Measurements from ENCODE around the gene PRTFDC1.
A peak's percentile ranks its signal among the peaks of the same experiment; 100 is the strongest.
"Not testable (repeated sequence)": the region's sequence is repeated elsewhere in the genome, so short reads cannot be mapped to it uniquely, and the experiment has no call there.

Gene PRTFDC1

DNA sequence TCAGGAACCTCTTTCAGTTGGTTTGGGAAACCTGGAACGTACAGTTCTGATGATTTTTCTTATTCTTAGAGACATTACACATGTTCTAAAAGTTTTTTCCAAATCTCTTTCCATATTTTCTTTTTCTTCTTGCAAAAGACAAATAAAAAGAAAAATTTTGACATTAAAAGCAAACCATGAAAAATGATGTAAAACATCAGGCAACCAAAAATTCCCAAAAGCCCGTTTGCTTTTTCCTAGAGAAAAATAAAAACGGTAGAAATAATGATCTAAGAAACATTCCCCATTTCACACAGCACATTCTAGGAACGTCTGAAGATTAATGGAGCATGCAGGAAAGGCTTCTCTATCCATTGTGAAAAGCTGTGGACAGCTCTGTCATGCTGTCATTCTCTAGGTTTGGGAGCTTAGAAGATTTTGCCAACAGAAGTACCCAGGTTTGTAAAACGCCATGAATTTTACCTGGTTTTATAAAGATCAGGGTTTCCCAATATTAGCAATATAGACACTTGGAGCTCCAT lies 11.2 kb upstream of the PRTFDC1 start:
- DNase-seq: no peak

GRCh38 chr10:24962995-24963394 lies 10.6 kb upstream of the PRTFDC1 start:
- no peak for DNase-seq

DNA sequence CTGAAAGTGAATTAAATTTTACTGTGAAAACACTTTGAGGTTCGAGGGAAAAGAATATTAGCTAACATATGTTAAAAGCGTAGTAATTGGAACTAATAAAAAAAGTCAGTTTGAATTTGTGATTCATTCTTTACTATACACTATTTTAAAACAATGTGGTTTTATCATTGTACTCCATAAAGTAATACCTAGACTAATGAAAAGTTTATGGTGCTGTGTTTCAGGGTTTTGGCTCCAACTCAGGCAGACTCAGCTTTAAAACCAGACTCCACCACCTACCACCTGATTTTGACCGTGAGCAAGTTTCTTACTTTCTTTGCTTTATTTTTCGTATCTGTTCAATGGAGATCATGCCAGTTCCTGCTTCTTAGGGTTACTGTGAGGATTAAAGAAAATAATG lies 9.2 kb upstream of the PRTFDC1 start:
- no peak for DNase-seq

- DNase-seq: no peak
Measured at GRCh38 chr10:24959382-24959730, 7.0 kb upstream of the PRTFDC1 start.

GRCh38 chr10:24958721-24959381 lies 6.4 kb upstream of the PRTFDC1 start:
- DNase-seq: no peak

DNA sequence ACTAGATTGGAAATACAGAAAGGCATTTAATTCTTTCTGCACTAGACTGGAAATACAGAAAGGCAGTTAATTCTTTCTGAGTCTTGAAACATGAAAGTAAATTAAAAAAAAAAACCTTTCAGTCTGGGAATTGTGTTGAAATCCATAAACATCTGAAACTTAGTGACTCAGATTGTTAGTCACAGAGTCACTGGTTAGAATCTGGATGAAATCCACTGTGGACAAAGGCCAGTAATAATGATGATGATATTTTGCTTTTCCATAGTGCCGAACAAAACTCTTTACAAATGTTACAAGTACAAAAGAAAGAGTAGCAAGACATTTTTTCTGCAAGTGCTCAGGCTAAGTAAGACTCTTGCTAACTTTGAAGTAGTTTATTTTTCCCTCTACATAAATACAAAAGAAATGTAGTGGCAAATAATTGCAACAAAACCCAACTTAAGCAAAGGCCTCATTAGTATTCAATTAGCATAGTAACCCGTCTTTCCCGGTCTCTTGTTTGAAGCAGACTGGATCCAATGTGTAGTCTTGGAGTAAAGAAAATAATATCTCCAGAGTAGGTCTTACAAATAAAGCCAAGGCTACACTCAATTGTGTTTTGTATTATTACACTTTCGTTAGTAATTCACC lies 5.8 kb upstream of the PRTFDC1 start:
- no peak for DNase-seq

- not testable (repeated sequence) for DNase-seq
Measured at GRCh38 chr10:24957624-24958051, 5.2 kb upstream of the PRTFDC1 start.

DNA sequence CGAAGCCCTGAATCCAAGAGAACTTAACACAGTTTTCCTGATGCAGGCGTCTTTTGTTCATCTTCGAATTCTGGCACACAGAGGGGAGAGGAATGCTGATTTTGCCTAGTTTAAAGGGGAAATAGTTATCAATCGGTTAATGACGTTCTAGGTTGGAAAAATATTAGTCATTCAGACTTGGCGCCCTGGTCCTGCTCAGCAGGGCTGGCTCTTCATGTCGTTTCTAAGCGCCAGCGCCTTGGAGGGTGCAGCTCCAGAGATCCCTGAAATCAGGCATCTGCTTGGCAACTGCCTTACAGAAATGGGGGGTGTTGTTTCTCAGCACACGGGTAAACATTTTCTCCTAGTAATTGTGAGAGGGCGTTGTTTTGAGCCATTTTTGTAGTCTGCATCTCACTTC lies 1.3 kb upstream of the PRTFDC1 start:
- peak; percentile 51 for DNase-seq

GRCh38 chr10:24952707-24953645 lies 570 bp upstream of the PRTFDC1 start:
- peak; percentile 94 for DNase-seq

DNA sequence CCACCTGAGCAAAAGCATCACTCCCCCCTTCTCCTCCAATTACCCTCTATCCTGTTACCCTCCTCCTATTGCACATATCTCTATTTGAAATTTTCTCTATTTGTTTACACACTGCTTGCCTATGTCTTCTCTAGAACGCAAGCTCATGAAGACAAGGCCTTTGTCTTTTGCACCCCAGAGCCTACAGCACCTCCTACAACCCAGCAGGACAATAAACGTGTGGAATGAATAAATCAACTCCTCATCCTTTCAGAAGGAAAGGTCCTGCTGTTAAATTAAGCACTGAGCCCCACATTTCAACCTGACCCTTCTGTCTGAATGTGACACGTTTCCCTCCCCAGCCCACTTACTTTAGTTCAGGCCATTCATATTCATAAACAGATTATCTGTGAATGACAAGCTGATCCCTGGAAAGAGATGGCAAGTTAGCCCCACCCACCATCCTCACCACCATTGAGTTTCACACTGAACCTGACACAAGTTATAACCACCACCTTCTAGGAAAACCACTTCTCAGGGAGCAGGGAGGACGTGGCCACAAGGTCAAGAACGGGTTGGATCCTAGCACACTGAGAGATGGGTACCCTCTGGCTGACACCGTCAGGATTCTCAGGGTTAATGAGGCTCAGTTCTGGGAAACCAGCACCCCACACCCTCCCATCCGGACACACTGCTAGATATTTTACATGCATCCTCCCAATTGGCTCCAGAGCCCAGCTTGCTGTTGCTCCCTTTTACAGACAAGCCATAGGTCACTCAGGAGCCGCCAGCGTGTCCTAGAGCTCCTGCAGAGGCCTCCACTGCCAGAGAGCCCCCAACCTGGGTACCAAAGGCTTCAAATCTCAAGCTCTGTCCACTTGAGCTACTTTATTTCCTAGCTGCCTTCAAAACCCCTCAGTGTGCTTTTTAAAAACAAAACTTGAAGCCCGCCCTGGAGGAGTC lies 934 bp downstream of the PRTFDC1 start:
- DNase-seq: peak; percentile 92

DNA sequence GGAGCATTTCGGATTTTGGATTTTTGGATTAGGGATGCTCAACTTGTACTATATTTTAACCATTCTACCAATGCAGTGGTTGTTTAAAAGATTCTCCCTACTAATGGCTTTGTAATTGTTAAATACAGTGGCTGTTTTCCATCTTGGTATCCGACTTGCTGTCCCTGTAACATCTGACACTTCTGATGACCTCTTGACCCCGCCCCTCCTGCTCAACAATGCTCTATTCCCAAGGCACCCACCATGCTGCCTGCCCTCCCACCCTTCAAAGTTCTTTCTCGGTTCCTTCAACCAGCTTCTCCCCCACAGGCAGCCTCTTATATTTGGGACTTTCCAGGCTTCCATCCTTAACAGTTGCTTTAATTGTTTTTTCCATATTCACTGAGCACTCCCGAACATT lies 2.0 kb downstream of the PRTFDC1 start:
- no peak for DNase-seq

DNA sequence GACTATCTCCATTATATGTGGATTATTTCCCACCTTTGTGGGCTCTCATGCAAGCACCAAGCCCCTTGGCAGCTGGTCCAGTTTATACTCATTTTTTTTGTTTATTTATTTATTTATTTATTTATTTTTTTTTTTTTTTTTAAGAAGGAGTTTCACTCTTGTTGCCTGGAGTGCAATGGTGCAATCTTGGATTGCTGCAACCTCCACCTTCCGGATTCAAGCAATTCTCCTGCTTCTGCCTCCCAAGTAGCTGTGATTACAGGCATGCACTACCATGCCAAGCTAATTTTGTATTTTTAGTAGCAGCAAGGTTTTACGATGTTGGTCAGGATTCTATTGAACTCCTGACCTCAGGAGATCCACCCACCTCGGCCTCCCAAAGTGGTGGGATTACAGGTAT lies 2.8 kb downstream of the PRTFDC1 start:
- no peak for DNase-seq

- no peak for DNase-seq
Measured at GRCh38 chr10:24947304-24948097, 4.9 kb downstream of the PRTFDC1 start.

- no peak for DNase-seq
Measured at GRCh38 chr10:24944512-24945255, 7.7 kb downstream of the PRTFDC1 start.

GRCh38 chr10:24938525-24938924 lies 13.9 kb downstream of the PRTFDC1 start:
- DNase-seq: no peak

DNA sequence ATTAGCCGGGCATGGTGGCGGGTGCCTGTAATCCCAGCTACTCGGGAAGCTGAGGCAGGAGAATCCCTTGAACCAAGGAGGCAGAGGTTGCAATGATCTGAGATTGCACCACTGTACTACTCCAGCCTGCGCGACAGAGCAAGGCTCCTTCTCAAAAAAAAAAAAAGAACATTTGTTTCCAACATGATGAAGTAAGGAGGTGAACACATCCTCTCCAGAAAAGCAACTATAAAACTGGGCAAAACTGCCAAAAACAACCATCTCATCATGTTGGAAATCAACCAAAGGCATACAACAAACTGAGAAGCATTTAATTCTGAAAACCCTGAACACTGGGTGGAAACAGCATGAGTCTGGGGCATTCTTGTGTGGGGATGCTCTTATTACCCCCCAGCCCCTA lies 14.3 kb downstream of the PRTFDC1 start:
- no peak for DNase-seq

GRCh38 chr10:24935504-24936292 lies 16.7 kb downstream of the PRTFDC1 start:
- no peak for DNase-seq

GRCh38 chr10:24931236-24931635 lies 21.2 kb downstream of the PRTFDC1 start:
- DNase-seq: no peak

- no peak for DNase-seq
Measured at GRCh38 chr10:24930427-24930826, 22.0 kb downstream of the PRTFDC1 start.

DNA sequence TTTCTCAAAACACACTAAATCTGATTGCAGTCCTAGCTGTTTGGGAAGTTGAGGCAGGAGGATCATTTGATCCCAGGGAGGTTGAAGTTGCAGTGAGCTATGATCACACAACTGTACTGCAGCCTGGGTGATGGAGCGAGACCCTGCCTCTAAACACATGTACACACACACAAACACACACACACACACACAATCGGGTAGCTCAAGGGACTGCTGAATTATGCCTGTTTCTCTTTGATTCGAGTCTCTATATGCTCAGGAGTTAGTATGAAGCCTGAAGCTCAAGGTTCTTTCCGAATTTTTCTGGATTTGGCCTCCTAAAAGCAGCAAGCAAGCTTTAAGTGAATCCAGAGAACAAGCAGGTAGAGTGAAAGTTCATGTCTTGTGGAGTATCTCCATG lies 22.5 kb downstream of the PRTFDC1 start:
- DNase-seq: no peak
